ENCODE data around the gene TBX3.

GRCh38 chr12:114732426-114733030 is 48.6 kb upstream of the TBX3 start:
- TF ChIP-seq CTCF (IDR thresholded peaks at IDR 0.05) (no peak), POLR2A (IDR thresholded peaks at IDR 0.05) (no peak)

Measured in lower leg skin (tissue), 3 donors.